ENCODE data around the gene GAB4. TPM values are rescaled to one million over a fixed set of nuclear protein-coding genes. Genes with fewer than 3 reads are reported as not detected.

The GAB4 gene
- total RNA-seq, 1 donor from 2014 or later: not detected

DNA sequence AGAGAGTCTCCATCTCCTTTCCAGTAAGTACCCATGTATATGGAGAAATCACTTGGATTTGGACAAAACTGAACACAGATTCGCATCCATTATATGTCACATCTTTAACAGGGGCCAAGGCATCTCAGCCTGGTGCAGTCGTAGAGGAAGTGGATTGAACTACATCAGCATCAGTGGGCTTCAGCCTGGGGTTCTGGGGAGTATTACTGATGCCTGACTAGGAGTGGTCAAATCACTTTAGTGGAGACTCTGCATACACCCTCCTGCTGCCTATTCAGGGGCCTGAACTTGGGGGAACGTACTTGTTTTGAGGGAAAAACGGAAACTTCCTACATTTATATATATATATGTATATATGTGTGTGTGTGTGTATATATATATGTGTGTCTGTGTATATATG, 72.8 kb downstream of the GAB4 start:
- TF ChIP-seq CTCF (conservative IDR thresholded peaks at IDR 0.05): no peak
- H3K4me1 Mint-ChIP-seq (ENCODE audit: unreplicated experiment): no peaks in the 10 kb centered on the region
- H3K9me3 Mint-ChIP-seq: no peaks in the 10 kb centered on the region
- no peaks in the 10 kb centered on the region for H3K36me3 Mint-ChIP-seq
- peaks cover 22% of the 10 kb centered on the region for H3K27me3 Mint-ChIP-seq
- no peak overlapping the region for H3K4me3 Mint-ChIP-seq
- H3K27ac Mint-ChIP-seq: no peak overlapping the region
- no peak for DNase-seq (ENCODE audit: extremely low spot score, unreplicated experiment)

DNA sequence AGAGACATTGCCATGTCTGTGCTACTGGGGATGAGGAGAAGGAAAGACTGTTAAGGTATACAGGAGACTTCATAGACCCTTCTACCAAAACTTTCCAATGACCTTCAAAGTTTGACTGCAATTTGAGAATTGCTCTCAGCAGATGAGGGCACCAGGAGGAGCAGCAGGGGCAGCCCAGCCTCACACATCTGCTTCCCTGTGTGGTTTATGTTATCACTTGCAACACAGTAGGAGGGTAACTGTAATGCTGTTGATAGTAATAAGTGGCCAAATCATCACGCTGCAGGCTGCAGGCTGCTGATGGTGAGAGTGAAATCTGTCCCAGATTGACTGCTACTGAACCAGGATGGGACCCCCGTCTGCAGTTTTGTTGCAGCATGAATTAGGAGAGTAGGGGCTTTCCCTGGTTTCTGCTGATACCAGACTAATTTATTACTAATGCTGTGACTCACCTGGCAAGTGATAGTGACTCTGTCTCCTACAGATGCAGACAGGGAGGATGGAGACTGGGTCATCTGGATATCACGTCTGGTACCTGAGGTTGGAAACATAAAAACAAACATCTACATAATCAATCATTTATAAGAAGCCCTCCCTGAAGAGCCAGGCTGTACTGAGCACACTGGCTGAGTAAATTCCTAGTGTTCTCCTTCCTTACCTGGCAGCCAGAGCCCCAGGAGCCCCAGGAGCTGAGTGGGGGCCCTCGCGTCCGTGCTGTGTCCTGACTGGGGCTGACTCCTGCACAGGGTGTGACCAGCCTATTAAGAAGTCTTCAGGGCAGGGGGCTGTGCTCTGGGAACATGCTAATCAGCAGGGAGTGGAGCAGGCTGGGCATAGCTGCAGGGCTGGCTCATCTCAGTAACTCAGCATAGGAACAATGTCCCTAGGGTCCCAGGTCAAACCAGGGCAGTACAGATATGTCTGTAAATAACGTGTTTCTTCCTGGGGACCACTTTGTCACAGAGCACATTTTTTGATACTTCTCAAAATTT, 74.4 kb downstream of the GAB4 start:
- Mint-ChIP-seq H3K27ac (no peak overlapping the region), H3K4me1 (ENCODE audit: unreplicated experiment) (no peaks in the 10 kb centered on the region), H3K27me3 (peaks cover 22% of the 10 kb centered on the region), H3K9me3 (no peaks in the 10 kb centered on the region), H3K36me3 (no peaks in the 10 kb centered on the region), H3K4me3 (no peak overlapping the region)
- DNase-seq (ENCODE audit: extremely low spot score, unreplicated experiment): no peak
- TF ChIP-seq CTCF (conservative IDR thresholded peaks at IDR 0.05): no peak

DNA sequence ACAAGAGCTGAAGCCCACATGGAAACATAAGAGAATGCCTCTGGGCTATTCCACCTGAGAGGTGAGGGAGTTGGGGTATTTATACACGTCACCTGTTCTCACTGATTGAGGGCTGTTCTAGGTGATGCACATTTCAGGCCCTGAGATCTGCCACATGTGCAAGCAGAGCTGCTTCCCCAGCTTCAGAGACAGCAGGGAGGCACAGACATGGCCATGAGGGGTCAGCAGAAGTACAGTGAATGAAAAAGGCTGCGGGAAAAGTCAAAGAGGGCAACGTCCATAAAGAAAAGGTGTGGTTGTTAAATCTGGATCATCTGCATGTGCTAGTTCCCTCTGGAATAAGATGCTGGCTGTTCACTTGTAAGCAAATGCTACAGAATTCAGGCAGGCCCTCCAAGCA, 75.4 kb downstream of the GAB4 start:
- DNase-seq (ENCODE audit: extremely low spot score, unreplicated experiment): no peak
- Mint-ChIP-seq H3K27ac (no peak overlapping the region), H3K36me3 (no peaks in the 10 kb centered on the region), H3K4me3 (no peak overlapping the region), H3K27me3 (peaks cover 29% of the 10 kb centered on the region), H3K9me3 (no peaks in the 10 kb centered on the region), H3K4me1 (ENCODE audit: unreplicated experiment) (no peaks in the 10 kb centered on the region)
- TF ChIP-seq CTCF (conservative IDR thresholded peaks at IDR 0.05): no peak

- H3K9me3 Mint-ChIP-seq: no peaks in the 10 kb centered on the region
- H3K27ac Mint-ChIP-seq: no peak overlapping the region
- no peak overlapping the region for H3K4me3 Mint-ChIP-seq
- no peak for TF ChIP-seq CTCF (conservative IDR thresholded peaks at IDR 0.05)
- H3K36me3 Mint-ChIP-seq: no peaks in the 10 kb centered on the region
- H3K27me3 Mint-ChIP-seq: peaks cover 20% of the 10 kb centered on the region
- DNase-seq (ENCODE audit: extremely low spot score, unreplicated experiment): no peak
- H3K4me1 Mint-ChIP-seq (ENCODE audit: unreplicated experiment): no peaks in the 10 kb centered on the region
These were observed 82.5 kb downstream of the GAB4 start for GRCh38 chr22:16925407-16925966.

DNA sequence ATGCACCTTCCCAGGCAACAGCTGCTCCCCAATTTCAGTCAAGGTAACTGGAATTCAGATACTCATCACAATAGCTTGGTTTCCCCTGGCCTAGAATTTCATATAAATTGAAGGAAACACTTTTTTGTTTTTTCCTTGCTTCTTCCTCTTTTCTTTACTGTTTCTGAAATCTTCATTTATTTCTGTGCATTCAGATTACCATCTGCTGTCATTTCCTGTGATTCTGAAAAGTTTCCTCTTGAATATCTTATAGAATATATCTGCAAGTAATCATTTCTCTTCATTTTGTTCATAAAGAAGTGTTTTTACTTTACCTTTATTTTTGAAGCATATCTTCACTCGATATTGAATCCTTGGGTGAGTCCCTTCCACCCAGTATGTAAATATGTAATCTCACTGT, 85.3 kb downstream of the GAB4 start:
- peaks cover 15% of the 10 kb centered on the region for H3K27me3 Mint-ChIP-seq
- no peak overlapping the region for H3K4me3 Mint-ChIP-seq
- H3K36me3 Mint-ChIP-seq: no peaks in the 10 kb centered on the region
- H3K27ac Mint-ChIP-seq: no peak overlapping the region
- DNase-seq (ENCODE audit: extremely low spot score, unreplicated experiment): no peak
- no peaks in the 10 kb centered on the region for H3K4me1 Mint-ChIP-seq (ENCODE audit: unreplicated experiment)
- H3K9me3 Mint-ChIP-seq: no peaks in the 10 kb centered on the region
- no peak for TF ChIP-seq CTCF (conservative IDR thresholded peaks at IDR 0.05)

Data from type B pancreatic cell (in vitro differentiated cells).